ENCODE measurements around the gene PIH1D1.

PIH1D1 gene

GRCh38 chr19:49432141-49433073 is 19.2 kb downstream of the PIH1D1 start:
- peak in 1 of 2 donors; percentile 49 for DNase-seq

- DNase-seq = peak; percentile 24 to 39
These were observed 20.3 kb downstream of the PIH1D1 start for GRCh38 chr19:49431330-49431749.

GRCh38 chr19:49430678-49431329 is 20.8 kb downstream of the PIH1D1 start:
- peak; percentile 19 to 43 for DNase-seq

GRCh38 chr19:49430172-49430677 is 21.4 kb downstream of the PIH1D1 start:
- no peak for DNase-seq

GRCh38 chr19:49428547-49429451 is 22.8 kb downstream of the PIH1D1 start:
- DNase-seq = no peak

GRCh38 chr19:49427855-49428546 is 23.6 kb downstream of the PIH1D1 start:
- DNase-seq = peak in 1 of 2 donors; percentile 36

- DNase-seq = no peak
These were observed 24.3 kb downstream of the PIH1D1 start for GRCh38 chr19:49427339-49427738.

GRCh38 chr19:49425922-49426592 is 25.6 kb downstream of the PIH1D1 start:
- DNase-seq = no peak

- no peak for DNase-seq
These were observed 26.4 kb downstream of the PIH1D1 start, which contains the start of gene GFY for GRCh38 chr19:49425178-49425577. TSS of gene GFY (plus strand) at chr19:49425388. CDS start at chr19:49426431, 1,043 bp downstream.

- peak in 1 of 2 donors; percentile 59 for DNase-seq
These were observed 27.7 kb downstream of the PIH1D1 start for GRCh38 chr19:49423985-49424303.

- DNase-seq = no peak
These were observed 28.3 kb downstream of the PIH1D1 start, which contains the start of gene PTH2 for GRCh38 chr19:49423071-49423984. TSS of gene PTH2 (minus strand) at chr19:49423441. CDS start at chr19:49423339, 102 bp downstream.

- DNase-seq = peak; percentile 20 to 65
These were observed 29.1 kb downstream of the PIH1D1 start for GRCh38 chr19:49422407-49423070.

GRCh38 chr19:49421878-49422202 is 29.8 kb downstream of the PIH1D1 start:
- DNase-seq = no peak

- DNase-seq = peak; percentile 28 to 44
These were observed 30.4 kb downstream of the PIH1D1 start for GRCh38 chr19:49421039-49421877.

- DNase-seq = no peak
These were observed 31.4 kb downstream of the PIH1D1 start for GRCh38 chr19:49420227-49420626.

GRCh38 chr19:49419173-49419572 is 32.4 kb downstream of the PIH1D1 start:
- no peak for DNase-seq

- DNase-seq = no peak
These were observed 33.1 kb downstream of the PIH1D1 start for GRCh38 chr19:49418511-49418910.

- no peak for DNase-seq
These were observed 34.5 kb downstream of the PIH1D1 start for GRCh38 chr19:49417088-49417487.

GRCh38 chr19:49415810-49416200 is 35.8 kb downstream of the PIH1D1 start:
- no peak for DNase-seq
